ENCODE results near the gene CFL2. TPM values are rescaled to one million over a fixed set of nuclear protein-coding genes. Genes with fewer than 3 reads are reported as not detected.
"Not testable (repeated sequence)": the region's sequence is repeated elsewhere in the genome, so short reads cannot be mapped to it uniquely, and the experiment has no call there.

Gene CFL2
- total RNA-seq, result 67.4 TPM

DNA sequence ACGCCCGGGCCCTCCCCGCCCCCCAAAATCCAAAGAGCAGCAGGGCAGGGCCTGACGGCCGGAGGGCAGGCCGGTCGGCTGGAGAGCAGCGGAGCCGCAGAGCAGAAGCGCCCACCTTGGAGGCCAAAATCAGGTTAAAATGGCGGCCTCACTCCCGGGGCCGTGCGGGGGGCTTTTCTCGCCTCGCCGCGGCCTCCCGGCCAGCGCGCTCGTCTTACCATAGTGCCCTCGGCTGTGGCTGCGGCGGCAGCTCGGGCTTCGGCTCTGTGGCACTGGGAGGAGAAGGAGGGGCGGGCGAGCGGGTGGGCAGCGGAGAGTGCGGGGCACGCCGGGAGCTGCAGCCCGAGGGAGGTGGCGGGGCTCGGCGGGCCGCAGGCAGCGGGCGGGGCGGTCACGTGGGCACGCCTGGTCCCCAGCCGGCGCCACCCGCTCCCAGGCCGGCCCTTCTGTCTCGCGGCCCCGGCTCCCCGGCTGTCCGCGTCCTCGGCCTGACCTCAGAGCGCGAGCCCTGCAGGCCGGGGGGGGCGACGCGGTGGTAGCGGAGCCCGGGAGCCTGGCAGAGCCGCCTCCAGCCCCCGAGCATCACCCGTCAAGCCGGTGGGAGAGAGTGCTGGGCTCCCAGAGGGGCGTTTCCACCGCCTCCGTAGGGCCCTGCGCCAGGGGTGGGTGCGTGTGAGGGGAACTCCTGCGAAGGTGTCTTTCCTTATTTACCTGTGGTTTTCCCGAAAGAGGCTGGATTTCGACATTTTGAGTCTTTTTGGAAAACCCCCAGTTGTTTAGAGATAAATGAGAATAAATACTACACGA lies at the start of gene CFL2:
Gene CFL2 (minus strand): TSS at position 274 of the 807 bp plus-strand sequence. CDS start 53 bp downstream, at position 221.
- DNase-seq (ENCODE audit: low spot score) (peak; percentile 89), ATAC-seq (peak; percentile 97)

DNA sequence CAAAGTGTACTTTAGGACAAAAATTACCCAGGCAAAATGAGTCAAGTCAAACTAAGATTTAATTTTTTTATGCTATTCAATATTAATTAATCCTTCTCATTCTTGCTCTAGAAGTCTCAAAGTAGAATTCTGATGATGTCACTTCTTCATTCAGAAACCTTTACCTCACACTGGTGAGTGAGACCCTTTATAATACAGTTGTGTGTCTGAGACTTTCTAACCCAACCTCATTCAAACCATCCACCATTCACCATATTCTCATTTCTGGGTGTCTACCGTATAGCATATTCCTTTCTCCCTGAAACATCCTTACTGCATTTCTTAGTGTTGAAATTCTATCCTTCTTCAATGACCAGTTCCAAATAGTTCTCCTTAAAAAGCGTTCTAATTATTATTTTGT lies 40.8 kb upstream of the CFL2 start:
- DNase-seq (ENCODE audit: low spot score) (no peak), ATAC-seq (no peak)

DNA sequence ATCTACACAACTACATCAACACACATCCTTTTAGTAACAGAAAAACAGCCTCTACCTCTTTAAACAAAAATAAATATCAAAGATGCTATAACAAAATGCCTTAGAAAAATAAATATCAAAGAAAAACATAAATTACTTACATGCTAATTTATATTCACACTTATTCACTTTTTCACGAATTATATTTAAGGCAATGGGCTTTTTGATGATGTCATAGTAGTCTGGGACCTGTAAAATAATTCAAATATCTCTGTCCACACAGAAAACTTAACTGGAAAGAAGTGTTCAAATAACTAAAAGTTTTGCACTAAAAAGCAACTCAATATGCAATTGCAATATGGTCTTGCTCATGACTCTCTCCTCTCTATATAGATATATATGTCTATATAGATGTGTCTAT lies 40.3 kb upstream of the CFL2 start:
- DNase-seq (ENCODE audit: low spot score), result no peak
- no peak for ATAC-seq

DNA sequence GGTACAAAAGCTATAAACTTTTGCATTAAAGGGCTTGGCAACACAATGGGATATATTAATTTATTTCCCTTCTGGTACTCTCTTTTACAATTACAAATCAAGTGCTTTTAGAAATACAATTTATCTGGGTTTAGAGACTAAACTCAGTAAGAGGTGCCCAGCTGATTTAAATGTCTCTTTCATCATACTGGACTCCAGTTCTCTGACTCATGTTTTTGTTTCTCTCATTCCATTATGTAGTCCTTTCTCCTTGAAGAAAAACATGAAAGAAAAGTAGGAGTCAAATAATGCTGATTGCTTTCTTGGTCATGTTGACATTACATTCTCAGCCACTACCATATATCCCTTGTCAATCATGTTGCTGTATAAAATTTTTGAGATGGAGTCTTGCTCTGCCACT lies 36.3 kb upstream of the CFL2 start:
- ATAC-seq, result peak; percentile 55
- no peak for DNase-seq (ENCODE audit: low spot score)

DNA sequence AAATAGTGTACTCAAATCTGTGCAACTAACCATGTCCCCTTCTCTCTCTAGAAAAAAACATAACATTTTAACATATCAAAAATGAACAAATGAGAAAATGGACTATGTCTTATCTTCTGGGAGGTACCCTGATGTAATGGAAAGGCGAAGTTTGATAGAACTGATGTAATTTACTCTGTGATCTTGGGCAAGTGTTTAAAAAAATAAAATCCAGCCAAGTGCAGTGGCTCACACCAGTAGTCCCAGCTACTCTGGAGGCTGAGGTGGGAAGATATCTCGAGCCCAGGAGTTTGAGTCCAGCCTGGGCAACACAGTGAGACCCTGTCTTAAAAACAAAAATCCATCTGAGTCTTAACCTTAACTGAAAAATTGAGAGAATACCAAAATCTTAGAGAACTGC lies 35.8 kb upstream of the CFL2 start:
- ATAC-seq, result peak; percentile 76

DNA sequence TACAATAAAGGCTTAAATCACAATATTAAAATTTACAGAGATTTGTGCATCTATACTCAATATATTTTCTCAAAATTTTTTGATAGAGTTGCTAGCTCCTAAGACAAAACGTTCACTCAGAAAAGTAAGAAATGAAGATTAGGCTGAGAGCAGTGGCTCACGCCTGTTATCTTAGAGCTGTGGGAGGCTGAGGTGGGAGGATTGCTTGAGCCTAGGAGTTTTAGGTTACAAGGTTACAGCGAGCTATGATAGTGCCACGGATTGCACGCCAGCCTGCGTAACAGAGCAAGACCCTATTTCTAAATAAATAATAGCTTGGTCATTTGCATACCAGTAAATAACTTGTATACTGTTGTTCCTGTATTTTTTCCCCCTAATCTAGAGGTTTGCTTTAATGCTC lies 35.0 kb upstream of the CFL2 start:
- no peak for ATAC-seq
- no peak for DNase-seq (ENCODE audit: low spot score)

More for the DNA sequence above, 35.8 kb upstream of the CFL2 start:
- DNase-seq (ENCODE audit: low spot score), result no peak

DNA sequence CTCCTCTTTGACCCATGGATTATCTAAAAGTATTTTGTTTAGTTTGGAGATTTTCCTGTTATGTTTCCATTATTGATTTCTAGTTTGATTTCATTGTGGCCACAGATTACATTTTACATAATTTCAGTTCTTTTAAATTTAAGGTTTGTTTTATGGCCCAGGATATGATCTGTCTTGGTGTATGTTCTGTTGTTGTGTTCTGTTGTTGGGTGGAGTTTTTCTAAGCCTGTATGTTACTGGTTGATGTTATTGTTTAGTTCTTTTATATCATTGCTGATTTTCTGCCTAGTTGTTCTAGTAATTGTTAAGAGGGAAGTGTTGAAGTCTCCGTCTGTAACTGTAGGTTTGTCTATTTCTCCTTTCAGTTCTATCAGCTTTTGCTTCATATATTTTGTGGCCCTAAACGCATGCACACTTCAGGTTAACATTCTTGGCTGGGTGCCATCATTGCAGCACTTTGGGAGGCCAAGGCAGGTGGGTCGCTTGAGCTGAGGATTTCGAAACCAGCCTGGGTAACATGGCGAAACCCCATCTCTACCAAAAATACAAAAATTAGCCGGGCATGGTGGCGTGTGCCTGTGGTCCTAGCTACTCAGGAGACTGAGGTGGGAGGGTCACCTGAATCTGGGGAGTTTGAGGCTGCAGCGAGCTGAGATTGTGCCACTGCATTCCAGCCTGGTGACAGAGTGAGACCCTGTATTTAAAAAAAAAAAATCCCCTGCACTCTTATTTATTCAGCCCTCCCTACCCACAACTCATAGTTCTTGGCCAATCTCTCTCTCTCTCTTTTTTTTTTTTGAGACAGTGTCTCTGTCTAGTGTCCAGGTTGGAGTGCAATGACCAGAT lies 28.1 kb upstream of the CFL2 start:
- peak; percentile 47 for ATAC-seq
- DNase-seq (ENCODE audit: low spot score), result no peak

DNA sequence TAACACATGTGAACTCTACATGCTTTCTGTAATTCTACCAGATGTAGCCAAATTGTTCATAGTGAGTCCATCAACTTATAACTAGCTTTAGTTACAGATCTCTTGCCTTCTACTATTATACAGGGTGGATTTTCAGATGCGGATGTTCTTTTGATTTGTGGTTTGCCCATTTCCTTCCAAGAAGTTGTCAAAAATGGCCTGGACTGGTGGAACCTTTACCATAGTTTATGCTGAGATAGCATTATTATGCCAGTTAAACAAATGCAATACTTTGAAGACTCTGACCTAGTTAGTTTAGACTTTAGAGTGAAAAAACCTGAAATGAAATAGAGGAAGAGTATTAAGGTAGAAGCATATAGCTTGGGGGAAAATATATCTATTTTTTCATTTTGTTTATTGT lies 27.4 kb upstream of the CFL2 start:
- ATAC-seq, result peak; percentile 63
- DNase-seq (ENCODE audit: low spot score), result no peak

DNA sequence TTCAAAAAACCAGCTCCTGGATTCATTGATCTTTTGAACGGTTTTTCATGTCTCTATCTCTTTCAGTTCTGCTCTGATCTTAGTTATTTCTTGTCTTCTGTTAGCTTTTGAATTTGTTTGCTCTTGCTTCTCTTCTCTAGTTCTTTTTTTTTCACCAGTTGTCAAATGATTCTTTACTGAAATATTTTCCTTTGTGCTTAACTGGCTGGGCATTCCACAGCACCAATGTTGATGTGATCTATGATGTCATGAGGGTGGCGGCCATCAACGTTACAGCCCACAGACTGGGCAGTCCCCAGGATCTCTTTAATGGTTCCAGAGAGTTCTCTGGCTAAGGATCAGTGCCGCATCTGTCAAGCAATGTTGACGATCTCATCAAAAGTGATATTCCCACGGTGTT lies 25.7 kb upstream of the CFL2 start:
- DNase-seq (ENCODE audit: low spot score); ATAC-seq: not testable (repeated sequence)

DNA sequence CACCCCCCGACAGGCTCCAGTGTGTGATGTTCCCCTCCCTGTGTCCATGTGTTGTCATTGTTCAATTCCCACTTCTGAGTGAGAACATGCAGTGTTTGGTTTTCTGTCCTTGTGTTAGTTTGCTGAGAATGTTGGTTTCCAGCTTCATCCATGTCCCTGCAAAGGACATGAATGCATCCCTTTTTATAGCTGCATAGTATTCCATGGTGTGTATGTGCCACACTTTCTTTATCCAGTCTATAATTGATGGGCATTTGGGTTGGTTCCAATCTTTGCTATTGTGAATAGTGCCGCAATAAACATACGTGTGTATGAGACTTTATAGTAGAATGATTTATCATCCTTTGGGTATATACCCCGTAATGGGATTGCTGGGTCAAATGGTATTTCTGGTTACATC lies 22.7 kb upstream of the CFL2 start:
- not testable (repeated sequence) for ATAC-seq; DNase-seq (ENCODE audit: low spot score)

DNA sequence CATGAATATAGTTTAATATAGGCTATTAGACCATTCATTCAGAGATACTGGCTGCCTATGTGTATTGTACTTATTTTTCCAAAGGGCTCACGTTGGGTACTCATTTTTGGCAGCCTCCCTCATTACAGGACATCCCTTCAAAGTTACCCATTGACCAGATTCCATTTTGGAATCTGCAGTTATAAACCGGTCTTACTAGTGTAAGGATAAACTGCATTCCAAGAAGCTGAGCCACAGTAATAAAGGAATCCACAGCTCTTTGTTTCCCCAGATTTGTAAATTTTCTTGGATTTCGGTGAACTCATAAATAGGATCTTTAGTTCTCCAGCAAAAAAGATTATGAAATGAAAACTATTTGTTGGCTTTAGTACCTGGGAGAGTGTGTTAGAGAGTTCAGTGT lies 18.9 kb upstream of the CFL2 start:
- no peak for ATAC-seq

DNA sequence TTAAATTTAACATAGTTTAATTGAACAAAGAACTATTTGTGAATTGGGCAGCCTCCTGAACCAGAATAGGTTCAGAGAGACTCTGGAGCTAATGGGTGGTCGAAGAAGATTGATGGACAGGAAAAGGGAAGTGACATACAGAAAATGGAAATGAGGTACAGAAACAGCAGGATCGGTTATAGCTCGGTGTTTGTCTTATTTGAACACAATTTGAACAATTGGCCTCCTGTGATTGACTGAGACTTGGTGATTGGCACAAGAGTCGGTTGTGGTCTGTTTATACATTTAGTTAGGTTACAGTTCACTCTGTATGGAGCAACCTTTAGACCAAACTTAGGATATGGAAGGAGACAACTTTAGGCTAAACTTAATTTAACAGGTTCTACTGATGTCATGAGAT lies 18.4 kb upstream of the CFL2 start:
- no peak for DNase-seq (ENCODE audit: low spot score)
- no peak for ATAC-seq

More for the DNA sequence above, 18.9 kb upstream of the CFL2 start:
- DNase-seq (ENCODE audit: low spot score), result no peak

DNA sequence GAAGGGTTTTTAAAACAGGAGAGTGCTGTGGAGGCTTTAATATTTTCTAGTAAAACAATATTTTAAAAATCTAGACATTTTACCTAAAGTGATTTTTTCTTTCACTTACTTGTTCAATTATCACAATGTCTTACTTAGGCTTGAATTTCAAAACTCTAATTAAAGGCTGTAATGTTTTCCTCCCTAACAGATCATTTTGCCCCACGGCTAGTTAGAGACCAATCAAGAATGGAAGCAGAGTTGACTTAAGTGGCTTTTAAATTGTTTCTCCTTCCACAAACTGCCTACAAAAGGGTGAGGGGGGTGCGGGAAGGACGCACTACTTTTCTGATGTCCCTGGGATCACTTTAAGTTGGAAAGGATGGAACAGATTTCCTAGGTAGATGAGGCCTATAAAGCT lies 9.5 kb upstream of the CFL2 start:
- DNase-seq (ENCODE audit: low spot score) (no peak), ATAC-seq (no peak)

DNA sequence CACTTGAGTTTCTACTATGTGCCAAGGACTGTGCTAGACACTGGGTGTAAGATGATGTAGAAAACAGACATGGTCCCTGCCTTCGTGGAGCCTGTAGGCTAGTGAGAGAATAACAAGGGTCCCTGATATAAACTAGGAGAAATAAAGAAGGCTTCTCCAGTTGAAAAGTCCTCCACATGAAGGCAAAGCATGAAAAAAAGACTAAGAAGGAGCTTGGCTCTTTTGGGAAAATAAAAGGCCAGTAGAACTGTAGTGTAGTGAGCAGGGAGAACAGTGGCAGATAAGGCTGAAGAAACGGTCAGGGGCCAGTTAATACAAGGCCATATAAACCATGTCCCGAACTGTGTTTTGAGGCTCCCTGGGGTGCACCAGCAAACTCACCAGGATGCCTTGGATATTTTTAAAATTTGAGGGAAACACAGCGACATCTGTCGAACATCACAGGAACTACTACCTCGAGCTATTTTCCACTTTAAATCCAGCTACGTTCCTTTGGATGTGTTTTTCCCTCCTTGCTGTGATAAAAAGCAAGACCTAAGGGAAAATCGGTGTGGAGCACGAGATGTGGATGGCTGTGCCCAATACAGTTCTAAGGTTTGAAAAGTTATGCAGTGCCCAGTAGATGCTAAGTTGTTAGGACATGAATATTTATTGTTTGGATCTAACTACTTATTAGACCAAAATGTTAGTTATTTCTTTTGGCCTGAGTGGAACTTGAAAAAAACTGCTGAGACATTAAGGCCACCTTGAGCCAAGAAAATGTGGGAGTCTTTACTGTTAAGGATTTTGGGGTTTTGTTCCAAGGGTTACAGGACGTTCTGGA lies 8.5 kb upstream of the CFL2 start:
- DNase-seq (ENCODE audit: low spot score), result peak; percentile 51

DNA sequence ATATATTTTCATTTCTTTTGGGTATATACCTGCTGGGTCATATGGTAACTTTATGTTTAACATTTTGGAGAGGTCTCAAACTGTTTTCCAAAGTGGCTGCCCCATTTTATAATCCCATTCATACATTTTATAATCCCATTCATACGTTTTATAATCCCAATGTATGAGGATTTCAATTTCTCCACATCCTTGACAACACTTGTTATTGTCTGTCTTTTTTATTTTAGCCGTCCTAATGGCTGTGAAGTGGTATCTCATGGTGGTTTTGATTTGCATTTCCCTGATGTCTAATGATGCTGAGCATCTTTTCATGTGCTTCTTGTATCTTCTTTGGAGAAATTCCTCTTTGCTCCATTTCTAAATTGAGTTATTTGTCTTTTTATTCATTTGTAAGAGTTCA lies 6.7 kb upstream of the CFL2 start:
- ATAC-seq (no peak), DNase-seq (ENCODE audit: low spot score) (no peak)

More for the DNA sequence above, 8.5 kb upstream of the CFL2 start:
- peak; percentile 97 for ATAC-seq

DNA sequence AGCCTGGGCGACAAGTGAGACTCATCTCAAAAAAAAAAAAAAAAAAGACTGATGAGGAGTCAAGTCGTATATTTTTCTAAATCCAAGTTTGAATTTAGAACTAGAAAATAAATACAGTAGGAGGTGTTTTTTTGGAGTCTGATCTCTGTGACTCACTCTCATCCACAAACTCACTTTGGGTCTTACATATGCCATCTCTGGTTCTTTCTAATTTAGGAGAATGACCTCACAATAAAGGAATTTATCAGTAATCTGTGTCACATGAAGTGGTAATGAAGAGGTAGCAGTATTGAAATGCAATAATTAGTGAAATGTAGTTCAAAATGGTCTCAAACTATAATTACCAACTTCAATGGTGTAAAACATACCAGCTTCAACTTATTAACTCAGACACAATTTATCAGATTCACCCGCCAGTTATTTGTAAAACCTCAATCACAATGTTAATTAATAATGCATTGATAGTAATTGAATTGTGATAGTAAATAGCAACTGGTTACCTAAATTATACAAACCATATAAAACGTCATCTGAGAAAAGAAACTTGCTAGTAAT lies 4.4 kb upstream of the CFL2 start:
- DNase-seq (ENCODE audit: low spot score) (no peak), ATAC-seq (no peak)

DNA sequence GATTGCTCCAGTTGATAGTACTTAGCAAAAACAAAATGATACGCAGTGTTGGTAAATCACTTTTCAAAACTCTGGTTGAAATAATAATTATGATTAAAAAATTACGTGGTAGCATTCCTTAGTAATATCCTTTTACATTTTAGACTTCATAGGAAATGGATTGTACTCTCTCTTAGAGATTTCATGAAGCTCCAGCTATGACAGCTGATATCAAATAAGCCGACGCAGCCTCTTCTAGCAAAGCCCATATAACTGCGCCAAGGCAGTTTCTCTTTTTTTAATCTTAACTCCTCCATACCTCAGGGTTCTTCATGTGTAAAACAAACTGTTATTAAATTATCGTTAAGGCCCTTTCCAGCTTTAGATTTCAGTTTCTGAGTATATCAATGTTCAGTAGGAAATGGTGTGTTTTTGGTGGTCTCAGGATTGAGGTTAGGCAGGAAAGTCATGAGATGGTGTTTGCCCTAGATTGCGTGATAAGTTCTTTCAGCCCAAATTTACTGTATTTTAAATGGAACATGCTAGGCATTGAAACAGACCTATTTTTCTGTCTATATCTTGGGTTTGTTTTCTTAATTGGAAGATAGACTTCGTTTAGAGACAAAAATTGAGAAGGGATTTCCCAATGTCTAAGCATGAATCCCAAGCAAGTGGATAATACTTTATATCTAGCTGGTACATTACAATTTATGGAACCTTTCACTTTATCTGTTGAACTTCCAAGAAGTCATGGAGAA lies 902 bp upstream of the CFL2 start:
- ATAC-seq (peak; percentile 17), DNase-seq (ENCODE audit: low spot score) (no peak)

DNA sequence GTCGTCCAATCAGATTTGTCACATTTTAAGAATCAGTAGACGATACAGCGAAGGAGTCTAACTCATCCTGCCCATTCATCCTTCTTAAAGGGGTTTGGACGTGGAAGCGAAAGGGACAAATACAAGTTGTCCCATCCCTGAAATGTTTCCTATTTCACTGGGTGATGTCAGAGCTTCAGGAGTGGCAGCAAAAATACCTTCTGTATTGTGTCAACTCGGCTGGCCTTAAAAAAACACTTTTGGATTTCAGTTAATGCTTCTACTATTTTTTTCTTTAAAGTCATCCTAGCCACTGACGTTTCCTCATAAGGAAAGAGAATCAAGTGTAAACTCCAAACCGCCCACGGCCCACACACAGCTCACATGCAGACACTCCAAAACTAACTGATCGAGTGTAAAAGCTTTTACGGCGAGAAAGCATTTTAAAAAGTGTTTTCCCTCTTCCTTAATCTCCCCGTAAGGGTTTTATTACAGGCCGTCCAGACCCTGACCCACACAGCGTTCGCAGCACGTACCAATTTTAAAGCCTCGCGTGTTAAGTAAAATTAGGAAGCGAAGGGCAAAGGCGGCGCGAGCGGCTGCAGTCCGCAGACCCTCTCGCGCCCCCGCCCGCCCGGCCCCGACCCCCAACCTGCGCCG lies 593 bp downstream of the CFL2 start:
- peak; percentile 36 for ATAC-seq
- DNase-seq (ENCODE audit: low spot score), result no peak

DNA sequence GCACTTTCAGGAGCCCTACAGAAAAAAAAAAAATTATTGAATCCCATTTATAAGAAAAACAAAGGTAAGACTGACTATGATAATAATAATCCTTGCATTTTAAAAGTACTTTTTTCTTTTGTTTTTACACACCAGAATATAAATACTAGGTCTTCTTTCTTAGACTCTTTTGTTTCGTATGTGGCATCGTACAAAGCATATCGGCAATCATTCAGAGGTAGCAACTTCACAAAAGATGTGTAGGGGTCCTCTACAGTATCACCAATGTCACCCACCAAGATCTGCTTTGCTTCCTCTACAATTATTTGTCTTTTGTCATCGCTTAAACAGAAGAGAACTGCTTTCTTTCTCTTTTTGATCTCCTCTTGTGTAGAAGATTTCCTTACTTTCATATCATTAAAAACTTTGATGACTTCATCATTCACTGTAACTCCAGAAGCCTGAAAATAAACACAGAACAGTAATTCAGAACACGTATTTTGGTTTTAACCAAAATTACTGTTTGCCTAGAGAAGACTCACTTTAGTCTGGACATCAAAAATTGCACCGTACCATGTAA lies 1.2 kb downstream of the CFL2 start:
- ATAC-seq (no peak), DNase-seq (ENCODE audit: low spot score) (no peak)

Data from left lobe of liver (tissue), 2 donors.